HCEC 1CT (cell line): ENCODE results near the gene VTCN1.
"Not testable (repeated sequence)": the region's sequence is repeated elsewhere in the genome, so short reads cannot be mapped to it uniquely, and the experiment has no call there.

Experiments
- DNase-seq: peaks from one replicate; pipeline ENCODE4 v3.0.0-alpha.2; 2017

The VTCN1 gene

DNA sequence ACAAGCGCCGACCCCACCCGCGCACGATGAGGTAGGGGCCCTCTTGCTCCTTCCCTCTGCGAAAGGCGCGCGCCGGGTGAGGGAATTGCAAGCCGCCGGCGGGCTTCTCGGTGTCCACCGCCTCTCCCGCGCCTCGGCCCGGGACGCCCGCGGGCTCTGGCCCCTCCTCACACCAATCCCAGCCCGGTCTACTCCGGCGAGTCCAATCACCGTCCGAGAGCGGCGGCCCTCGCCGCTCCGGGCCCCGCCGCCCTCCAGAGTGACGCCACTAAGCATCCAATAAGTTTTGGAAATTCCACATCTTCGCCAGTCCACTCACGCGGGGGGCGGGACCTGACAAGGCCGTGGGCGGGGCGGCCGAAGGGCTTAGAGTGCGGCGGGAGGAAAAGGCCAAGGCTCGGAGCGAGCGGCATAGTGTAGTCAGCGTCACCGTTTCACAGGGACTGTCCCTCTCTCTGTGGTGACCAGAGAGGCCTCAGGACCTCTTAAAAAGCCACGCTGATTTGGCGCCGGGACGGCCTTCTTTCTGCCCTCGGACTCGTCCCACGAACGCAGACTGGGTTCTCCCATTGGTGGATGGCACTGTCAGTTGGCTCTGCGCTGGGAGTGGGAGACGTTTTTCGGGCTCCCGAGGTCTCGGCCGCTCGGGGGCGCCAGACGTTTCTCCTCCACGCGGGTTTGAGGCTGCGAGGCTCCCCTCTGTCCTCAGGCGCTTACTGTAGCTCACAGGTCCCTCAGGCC, 89.0 kb downstream of the VTCN1 start, which contains the start of gene TRIM45:
Gene TRIM45, minus strand, starts transcription at position 161 of the 741 bp plus-strand sequence. CDS start 548 bp downstream, outside the sequence.
- DNase-seq: peak; percentile 97

DNA sequence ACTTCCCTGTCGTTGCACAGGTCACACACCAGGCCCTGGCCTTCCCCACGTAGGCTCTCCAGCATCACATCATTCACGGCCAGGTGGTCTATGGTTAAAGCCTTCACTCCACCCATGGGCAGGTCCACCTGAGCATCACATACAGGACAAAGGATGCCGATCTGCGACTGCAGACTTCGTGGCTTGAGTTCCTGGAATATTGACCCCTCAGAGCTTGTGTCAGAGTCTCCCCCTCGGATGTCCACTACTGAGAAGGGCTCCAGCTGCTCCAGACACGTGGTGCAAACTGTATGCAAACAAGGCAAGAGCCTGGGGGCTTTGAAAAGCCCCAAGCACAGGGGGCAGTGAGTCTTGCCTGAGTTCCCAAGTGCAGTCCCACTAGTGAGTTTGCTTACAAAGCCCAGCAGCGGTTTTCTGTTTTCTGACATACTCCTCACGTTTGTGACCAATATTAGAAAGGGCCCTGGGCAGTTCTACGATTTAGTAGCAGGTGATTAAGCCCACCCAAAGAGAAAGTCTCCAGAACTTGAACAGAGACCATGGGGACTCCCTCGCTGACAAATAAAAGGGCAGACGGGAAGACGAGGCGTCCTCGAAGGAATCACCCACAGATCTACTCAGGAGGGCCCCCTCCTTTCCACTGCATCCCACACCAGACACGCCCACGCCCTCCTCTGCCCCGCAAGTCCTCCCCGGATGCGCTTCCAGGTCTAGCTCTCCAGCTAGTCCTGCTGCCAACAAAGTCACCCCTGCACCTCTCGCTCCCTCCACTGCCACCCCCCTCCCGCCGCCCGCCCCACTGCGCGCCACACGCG, 89.7 kb downstream of the VTCN1 start:
- peak; percentile 40 for DNase-seq

DNA sequence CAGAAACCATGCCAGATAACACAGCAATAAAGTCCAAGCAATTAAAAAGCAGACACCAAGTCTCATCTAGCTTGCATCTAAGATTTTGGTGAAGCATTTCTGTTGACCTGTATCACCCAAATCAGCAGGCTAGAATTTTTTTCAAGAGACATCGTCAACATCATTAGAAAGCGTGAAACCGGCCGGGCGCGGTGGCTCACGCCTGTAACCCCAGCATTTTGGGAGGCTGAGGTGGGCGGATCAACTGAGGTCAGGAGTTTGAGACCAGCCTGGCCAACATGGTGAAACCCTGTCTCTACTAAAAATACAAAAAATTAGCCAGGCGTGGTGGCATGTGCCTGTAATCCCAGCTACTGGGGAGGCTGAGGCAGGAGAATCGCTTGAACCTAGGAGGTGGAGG, 91.6 kb downstream of the VTCN1 start:
- not testable (repeated sequence) for DNase-seq

DNA sequence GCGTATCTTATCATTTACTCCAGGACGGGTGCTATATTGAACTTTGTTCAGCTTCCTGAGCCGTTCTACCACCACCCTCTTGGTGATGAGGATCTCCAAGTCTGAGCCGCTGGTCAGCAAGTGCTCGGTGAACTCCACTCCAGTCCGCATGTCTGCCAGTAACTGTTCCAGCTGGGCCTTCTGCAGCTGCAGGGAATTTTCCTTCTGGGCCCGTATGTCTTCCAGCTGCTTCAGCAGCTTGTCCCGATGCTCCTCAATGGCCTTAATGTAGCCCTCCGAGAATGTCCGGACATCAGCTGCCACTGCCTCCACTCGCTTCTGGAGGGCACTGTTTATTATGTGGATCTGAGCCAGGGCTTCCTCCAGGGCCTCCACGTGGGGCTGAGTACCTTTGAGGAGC, 92.6 kb downstream of the VTCN1 start:
- no peak for DNase-seq

DNA sequence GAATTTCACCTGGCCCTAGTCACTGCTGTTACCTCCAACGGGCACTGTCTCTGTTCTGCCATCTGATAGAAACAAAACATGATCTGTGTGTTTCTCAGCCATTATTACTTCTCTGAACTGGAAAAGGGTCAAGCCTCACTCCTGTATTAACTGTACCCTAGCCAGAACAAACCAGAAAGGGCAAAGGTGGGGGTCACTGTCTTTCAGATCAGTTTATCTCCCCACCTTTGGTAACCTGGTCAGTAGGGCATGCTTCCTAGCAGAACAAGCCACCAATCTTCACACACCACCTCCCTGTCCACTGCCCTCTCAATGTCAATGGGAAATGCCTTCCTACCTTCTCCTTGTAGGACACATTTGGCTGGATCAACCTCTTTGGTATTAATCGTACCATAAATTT, 93.0 kb downstream of the VTCN1 start:
- DNase-seq: no peak

DNA sequence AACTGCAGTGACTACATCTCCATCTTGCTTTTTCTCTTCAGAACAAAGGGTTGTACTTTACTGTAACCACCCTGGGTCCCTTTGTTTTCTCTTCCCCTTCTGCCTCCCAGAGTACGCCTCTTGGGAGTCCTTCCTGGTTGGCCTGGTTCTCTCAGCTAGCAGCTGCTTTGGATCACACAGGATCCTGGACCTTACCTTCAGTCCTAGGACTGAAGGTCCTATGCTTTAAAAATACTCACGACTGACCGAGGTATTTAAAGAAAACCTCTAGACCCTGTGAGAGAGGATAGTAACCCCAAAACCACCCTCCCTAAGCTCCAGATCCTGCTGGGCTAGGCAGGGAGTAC, 94.0 kb downstream of the VTCN1 start:
- DNase-seq: no peak

GRCh38 chr1:117116090-117116783, 94.5 kb downstream of the VTCN1 start:
- DNase-seq: no peak

- DNase-seq: no peak
Measured at GRCh38 chr1:117114877-117115276, 95.8 kb downstream of the VTCN1 start.

- no peak for DNase-seq
Measured at GRCh38 chr1:117113199-117113598, 97.5 kb downstream of the VTCN1 start.

DNA sequence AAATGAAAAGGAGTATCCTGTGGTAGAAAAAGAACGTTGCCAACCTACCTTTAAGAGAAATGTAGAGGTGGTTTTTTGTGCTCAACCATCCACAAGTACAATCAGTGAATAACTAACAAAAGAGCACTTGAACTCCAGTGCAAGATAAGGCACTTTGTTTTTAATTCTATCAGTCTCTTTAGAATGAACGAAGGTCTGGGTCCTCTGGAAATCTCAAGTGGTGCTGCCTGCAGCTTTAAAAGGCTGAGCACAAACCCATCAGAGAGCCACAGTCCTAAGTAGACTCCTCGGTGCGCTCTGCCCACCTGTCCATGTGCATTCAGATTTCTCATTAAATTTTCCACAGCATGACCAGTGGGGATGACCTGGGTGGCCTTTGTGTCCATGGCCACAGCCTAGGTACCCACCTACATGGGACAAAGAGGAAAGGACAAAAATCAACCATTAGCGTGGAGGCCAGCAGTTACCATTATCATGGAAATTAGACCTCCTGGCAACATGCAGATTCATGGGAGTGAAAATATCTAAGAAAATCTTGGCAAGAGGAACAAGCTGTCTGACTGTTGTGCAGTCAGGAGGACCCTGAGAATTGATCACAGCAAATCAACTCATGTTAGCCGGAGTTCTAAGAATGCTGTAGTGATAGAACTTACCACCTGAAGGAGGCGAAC, 98.5 kb downstream of the VTCN1 start:
- no peak for DNase-seq

DNA sequence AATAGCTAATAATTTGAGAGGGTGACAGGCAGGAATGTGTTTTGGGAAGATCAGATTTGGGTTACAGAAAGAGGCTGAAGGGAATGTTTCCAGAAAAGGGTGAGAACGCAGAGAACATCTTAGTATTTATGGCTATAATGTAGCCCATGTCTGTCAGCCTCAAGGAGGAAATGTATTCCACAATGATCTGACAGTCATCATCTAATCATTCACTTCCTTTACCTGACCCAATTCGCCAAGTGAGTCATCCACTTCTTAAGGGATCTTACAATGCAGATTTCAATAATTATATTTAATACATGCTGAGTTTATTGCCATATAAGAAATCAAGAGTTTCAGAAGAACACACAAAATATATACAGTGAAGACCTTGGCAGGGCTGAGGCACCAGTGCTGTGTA, 100.0 kb downstream of the VTCN1 start:
- DNase-seq: peak; percentile 62

GRCh38 chr1:117107364-117107763, 103.4 kb downstream of the VTCN1 start:
- no peak for DNase-seq

GRCh38 chr1:117106478-117106877, 104.2 kb downstream of the VTCN1 start:
- peak; percentile 52 for DNase-seq

- DNase-seq: no peak
Measured at GRCh38 chr1:117105722-117106121, 105.0 kb downstream of the VTCN1 start.

DNA sequence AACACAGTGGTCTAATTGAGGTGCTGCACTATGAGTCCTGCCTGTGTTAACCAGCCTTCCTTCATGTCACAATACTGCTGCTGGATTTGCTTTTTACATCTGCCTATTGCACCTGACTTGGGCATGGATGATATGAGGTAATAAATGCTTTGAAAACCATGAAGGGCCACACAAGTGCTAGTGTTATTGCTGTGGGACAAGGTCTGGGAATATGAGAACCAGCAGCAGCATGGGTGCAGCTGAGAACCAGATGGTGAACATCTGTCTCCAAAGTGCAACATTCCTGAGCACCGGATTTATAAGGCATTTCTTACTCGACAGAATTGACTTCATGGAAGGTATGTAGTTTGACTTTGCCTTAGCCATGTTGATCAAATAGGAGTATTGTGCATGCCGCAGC, 105.7 kb downstream of the VTCN1 start:
- peak; percentile 69 for DNase-seq

DNA sequence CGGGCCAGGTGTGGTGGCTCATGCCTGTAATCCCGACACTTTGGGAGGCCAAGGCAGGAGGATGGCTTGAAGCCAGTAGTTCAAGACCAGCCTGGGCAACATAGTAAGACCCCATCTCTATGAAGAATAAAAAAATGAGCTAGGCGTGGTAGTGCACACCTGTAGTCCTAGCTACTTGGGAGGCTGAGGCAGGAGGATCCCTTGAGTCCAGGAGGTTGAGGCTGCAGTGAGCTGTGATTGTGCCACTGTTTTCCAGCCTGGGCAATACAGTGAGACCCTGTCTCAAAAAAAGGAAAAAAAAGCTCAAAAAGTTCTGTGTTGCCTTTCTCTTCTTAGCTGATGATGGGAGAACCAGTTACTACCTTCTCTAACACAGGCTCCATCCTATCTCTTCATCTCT, 108.9 kb downstream of the VTCN1 start:
- DNase-seq: not testable (repeated sequence)

GRCh38 chr1:117101334-117101733, 109.4 kb downstream of the VTCN1 start:
- no peak for DNase-seq

DNA sequence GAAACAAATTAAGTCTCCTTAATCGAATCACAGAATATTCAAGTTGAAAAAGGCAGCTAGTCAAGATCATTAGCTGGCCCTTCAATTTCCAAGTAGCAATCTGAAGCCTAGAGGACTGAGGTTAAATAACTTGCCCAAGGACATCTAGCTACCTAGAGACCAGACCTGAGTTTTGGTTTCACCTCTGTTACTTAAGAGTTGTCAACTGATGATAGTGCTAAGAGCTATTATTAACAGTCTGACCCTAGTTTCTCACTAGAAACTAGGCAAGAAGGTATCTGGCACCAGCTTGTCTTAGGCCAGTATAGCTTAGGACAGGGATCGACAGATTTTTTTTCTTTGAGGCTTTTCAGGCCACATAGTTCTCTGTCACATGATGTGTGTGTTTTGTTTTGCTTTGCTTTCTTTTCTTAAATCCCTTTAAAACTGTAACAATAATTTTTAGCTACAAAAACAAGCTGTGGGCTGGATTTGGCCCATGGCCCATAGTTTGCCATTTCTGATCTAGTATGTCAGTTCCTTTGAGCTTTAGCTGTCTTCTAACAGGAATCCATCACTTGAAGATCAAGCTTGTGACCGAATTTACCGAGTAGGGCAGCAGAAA, 112.3 kb downstream of the VTCN1 start:
- no peak for DNase-seq

- no peak for DNase-seq
Measured at GRCh38 chr1:117097443-117097842, 113.3 kb downstream of the VTCN1 start.

- DNase-seq: peak; percentile 36
Measured at GRCh38 chr1:117096951-117097408, 113.7 kb downstream of the VTCN1 start.

- DNase-seq: peak; percentile 76
Measured at GRCh38 chr1:117094841-117095604, 115.7 kb downstream of the VTCN1 start.
